ENCODE results near the gene SLAMF9. TPM values are rescaled to one million over a fixed set of nuclear protein-coding genes. Genes with fewer than 3 reads are reported as not detected.
"Not testable (repeated sequence)": the region's sequence is repeated elsewhere in the genome, so short reads cannot be mapped to it uniquely, and the experiment has no call there.

The SLAMF9 gene
- total RNA-seq, 4 donors from 2014 or later: not detected

GRCh38 chr1:159908031-159908940 lies 45.8 kb downstream of the SLAMF9 start:
- Histone ChIP-seq H3K27ac (no peak overlapping the region), H3K4me1 (peaks cover 33% of the 10 kb centered on the region), H3K27me3 (no peaks in the 10 kb centered on the region), H3K4me3 (no peak overlapping the region), H3K36me3 (no peaks in the 10 kb centered on the region), H3K9me3 (no peaks in the 10 kb centered on the region)
- WGBS: 84% methylated on average over 9 of the region's 9 CpGs
- no peak for DNase-seq (ENCODE audit: low spot score in 2 of 2)
- TF ChIP-seq CTCF (IDR thresholded peaks at IDR 0.05): no peak
- no peak for TF ChIP-seq EP300 (IDR thresholded peaks at IDR 0.05)
- TF ChIP-seq POLR2A (IDR thresholded peaks at IDR 0.05): no peak
- no peak for TF ChIP-seq POLR2AphosphoS5 (IDR thresholded peaks at IDR 0.05)

- Histone ChIP-seq H3K27me3 (no peaks in the 10 kb centered on the region), H3K4me1 (peaks cover 21% of the 10 kb centered on the region), H3K9me3 (no peaks in the 10 kb centered on the region), H3K27ac (no peak overlapping the region), H3K36me3 (no peaks in the 10 kb centered on the region), H3K4me3 (no peak overlapping the region)
- DNase-seq (ENCODE audit: low spot score in 2 of 2): no peak
- TF ChIP-seq EP300 (IDR thresholded peaks at IDR 0.05) (no peak), POLR2AphosphoS5 (IDR thresholded peaks at IDR 0.05) (no peak), POLR2A (IDR thresholded peaks at IDR 0.05) (no peak), CTCF (IDR thresholded peaks at IDR 0.05) (no peak)
- 48% methylated on average over 1 of the region's 1 CpG for WGBS
Observed at GRCh38 chr1:159906960-159907359, 47.1 kb downstream of the SLAMF9 start.

GRCh38 chr1:159904036-159904435 lies 50.0 kb downstream of the SLAMF9 start:
- not testable (repeated sequence) for H3K9me3 ChIP-seq; H3K27ac ChIP-seq; H3K36me3 ChIP-seq; H3K27me3 ChIP-seq; DNase-seq (ENCODE audit: low spot score in 2 of 2); H3K4me3 ChIP-seq
- peaks cover 19% of the 10 kb centered on the region for H3K4me1 ChIP-seq
- 67% methylated on average over 3 of the region's 3 CpGs for WGBS

GRCh38 chr1:159902541-159902940 lies 51.5 kb downstream of the SLAMF9 start:
- 87% methylated on average over 3 of the region's 3 CpGs for WGBS
- DNase-seq (ENCODE audit: low spot score in 2 of 2): no peak
- no peaks in the 10 kb centered on the region for H3K36me3 ChIP-seq
- peaks cover 19% of the 10 kb centered on the region for H3K4me1 ChIP-seq
- H3K4me3 ChIP-seq: no peak overlapping the region
- TF ChIP-seq POLR2AphosphoS5 (IDR thresholded peaks at IDR 0.05): no peak
- no peaks in the 10 kb centered on the region for H3K27me3 ChIP-seq
- H3K9me3 ChIP-seq: no peaks in the 10 kb centered on the region
- H3K27ac ChIP-seq: no peak overlapping the region

Other genes starting within 250 kb of the SLAMF9 start
- 10 to 100 TPM in 1 of 4 donors, not detected in 3; 13.2 TPM for gene CRP, start 239.6 kb downstream of the SLAMF9 start, total RNA-seq
- 10 to 100 TPM; 39.6 to 89.6 (median 75.0) TPM for gene DUSP23, start 173.3 kb downstream of the SLAMF9 start, total RNA-seq
- gene FCRL6, start 151.9 kb downstream of the SLAMF9 start, total RNA-seq: under 1 TPM in 1 of 4 donors, not detected in 3; 0.49 TPM
- 1 to 10 TPM; 2.7 to 5.5 (median 3.9) TPM for gene SLAMF8, start 127.4 kb downstream of the SLAMF9 start, total RNA-seq
- 10 to 100 TPM; 18.1 to 62.2 (median 25.7) TPM for gene VSIG8, start 91.6 kb downstream of the SLAMF9 start, total RNA-seq
- gene CFAP45, start 54.1 kb downstream of the SLAMF9 start, total RNA-seq: 1 to 10 TPM in 3 of 4 donors, under 1 TPM in 1; 0.78 to 2.1 (median 1.6) TPM
- 100 to 1,000 TPM; 281 to 427 (median 338) TPM for gene TAGLN2, start 28.7 kb downstream of the SLAMF9 start, total RNA-seq
- gene IGSF9, start 8.6 kb downstream of the SLAMF9 start, total RNA-seq: 10 to 100 TPM; 26.1 to 44.1 (median 28.4) TPM
- 1 to 10 TPM; 3.3 to 6.5 (median 4.8) TPM for gene PIGM, start 77.8 kb upstream of the SLAMF9 start, total RNA-seq
- not detected for gene KCNJ10, start 115.9 kb upstream of the SLAMF9 start, total RNA-seq
- gene KCNJ9, start 127.3 kb upstream of the SLAMF9 start, total RNA-seq: under 1 TPM in 1 of 4 donors, not detected in 3; 0.13 TPM
- 10 to 100 TPM; 44.1 to 90.5 (median 50.8) TPM for gene IGSF8, start 144.4 kb upstream of the SLAMF9 start, total RNA-seq
- 1 to 10 TPM; 4.2 to 6.9 (median 4.8) TPM for gene ATP1A2, start 161.5 kb upstream of the SLAMF9 start, total RNA-seq
- not detected for gene ATP1A4, start 197.4 kb upstream of the SLAMF9 start, total RNA-seq
- not detected for gene CASQ1, start 236.3 kb upstream of the SLAMF9 start, total RNA-seq

Data from suprapubic skin (tissue), 4 donors.